Measurements from ENCODE around the gene NEK6. TPM values are rescaled to one million over a fixed set of nuclear protein-coding genes. Genes with fewer than 3 reads are reported as not detected.

NEK6 gene
- total RNA-seq, 1 donor from 2014 or later: 14.7 TPM

DNA sequence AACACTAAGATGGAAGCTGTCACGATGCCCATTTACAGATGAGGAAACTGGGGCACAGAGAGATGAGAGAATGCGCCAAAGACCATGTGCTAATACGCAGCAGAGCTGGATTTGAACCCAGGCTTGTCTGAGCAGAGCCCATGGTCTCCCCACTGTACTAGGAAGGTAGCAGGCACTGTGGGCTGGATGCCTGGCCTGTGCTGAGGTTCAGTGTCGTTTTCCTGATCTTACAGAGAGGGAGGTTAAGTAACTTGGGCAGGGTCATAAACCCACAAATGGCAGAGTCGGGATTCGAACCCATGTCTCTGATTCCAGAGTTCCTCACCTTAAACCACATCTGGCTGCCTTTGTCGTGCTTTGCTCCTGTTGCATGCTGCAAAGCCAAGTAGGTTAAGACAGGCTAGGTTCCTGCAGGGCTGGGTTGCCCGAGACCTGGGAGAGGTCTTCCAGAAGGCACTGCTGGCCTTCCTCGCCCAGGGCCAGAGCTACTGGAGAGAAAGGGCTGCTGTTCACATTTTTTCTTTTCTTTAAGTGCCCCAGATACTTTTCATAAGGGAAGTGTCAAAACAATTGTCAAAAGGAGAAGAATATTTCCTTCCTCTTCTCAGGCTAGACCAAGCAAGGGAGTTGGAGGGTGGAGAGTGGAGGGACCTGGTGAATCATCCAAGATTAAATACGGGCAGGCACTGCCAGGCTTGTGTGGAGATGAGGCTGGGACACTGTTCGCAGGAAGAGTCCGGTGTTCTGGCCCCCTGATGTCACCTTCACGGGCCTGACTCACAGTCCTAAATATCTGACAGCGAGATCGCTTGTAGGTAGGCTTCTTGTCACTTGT, 3.2 kb downstream of the NEK6 start:
- TF ChIP-seq, protein P1, sequence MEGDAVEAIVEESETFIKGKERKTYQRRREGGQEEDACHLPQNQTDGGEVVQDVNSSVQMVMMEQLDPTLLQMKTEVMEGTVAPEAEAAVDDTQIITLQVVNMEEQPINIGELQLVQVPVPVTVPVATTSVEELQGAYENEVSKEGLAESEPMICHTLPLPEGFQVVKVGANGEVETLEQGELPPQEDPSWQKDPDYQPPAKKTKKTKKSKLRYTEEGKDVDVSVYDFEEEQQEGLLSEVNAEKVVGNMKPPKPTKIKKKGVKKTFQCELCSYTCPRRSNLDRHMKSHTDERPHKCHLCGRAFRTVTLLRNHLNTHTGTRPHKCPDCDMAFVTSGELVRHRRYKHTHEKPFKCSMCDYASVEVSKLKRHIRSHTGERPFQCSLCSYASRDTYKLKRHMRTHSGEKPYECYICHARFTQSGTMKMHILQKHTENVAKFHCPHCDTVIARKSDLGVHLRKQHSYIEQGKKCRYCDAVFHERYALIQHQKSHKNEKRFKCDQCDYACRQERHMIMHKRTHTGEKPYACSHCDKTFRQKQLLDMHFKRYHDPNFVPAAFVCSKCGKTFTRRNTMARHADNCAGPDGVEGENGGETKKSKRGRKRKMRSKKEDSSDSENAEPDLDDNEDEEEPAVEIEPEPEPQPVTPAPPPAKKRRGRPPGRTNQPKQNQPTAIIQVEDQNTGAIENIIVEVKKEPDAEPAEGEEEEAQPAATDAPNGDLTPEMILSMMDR (IDR thresholded peaks at IDR 0.05; ENCODE audit: insufficient read depth, low read length, severe bottlenecking): no peak
- DNase-seq (ENCODE audit: low read depth) (peak; percentile 72), FAIRE-seq (no peak)

DNA sequence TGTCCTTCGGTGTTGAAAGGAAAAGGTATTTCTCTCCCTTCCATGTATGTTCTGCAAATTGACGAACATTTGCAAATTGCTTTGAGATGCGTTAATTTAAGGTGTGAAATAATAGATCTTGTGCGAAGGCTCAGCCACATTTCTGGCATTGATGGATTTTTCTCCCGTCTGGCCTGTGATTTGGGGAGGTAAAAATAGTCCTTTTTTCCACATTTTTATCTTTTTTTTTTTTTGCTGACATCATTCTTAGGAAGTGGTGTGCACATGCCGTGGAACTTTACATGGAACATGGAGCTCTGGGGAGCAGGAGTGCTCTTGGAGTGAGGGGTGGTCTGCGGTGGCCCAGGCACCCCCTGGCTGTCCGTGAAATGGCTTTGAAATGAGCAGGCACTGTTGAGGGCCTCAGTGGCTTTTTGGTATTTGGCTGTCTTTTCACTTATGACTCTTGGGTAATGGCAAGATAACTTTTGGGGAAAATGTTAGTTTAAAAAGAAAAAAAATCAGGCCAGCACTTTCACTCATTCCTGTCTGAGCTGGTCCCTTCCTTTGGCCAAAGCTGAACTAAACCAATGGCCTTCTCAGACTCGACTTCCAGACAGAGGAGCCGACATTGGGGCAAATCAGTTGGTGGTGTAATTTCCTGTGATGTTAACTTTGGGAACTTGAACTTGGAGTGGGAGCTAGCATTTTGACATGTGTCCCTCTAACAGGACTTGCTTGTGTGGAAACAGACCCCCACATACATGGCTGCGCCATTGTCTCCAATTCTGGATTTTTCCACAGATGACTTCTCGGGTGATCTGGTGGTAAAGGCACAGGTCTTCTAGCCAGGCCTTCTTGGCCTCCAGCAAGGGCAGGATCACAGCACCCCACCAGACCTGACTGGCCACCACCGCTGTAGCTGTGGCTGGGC, 4.2 kb downstream of the NEK6 start:
- TF ChIP-seq, protein P1 (IDR thresholded peaks at IDR 0.05; ENCODE audit: insufficient read depth, low read length, severe bottlenecking): no peak
- Histone ChIP-seq H3K36me3 (ENCODE audit: control insufficient read depth, insufficient read depth, low read length) (no peaks in the 10 kb centered on the region), H3K4me3 (ENCODE audit: low read depth, low read length) (no peak overlapping the region), H3K27me3 (ENCODE audit: control insufficient read depth, insufficient read depth, low read length) (no peaks in the 10 kb centered on the region)
- FAIRE-seq (no peak), DNase-seq (ENCODE audit: low read depth) (no peak)

More for the DNA sequence above, 3.2 kb downstream of the NEK6 start:
- Histone ChIP-seq H3K4me3 (ENCODE audit: low read depth, low read length) (no peak overlapping the region), H3K27me3 (ENCODE audit: control insufficient read depth, insufficient read depth, low read length) (no peaks in the 10 kb centered on the region), H3K36me3 (ENCODE audit: control insufficient read depth, insufficient read depth, low read length) (no peaks in the 10 kb centered on the region)

DNA sequence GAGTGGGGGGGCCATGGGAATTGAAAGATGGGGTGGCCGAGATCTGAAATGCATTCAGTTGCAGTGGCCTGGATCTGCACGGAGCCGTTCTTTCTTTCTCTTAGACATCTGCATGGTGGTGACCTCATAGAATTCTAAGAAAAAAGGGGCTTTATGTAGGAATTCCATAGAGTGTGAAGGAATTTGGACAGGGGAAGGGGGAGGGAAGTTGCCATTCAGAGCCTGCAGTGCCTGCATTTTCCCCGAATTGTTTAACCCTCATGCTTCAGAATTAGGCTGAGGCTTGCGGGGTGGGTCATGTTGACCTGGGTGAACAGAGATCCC, 4.9 kb downstream of the NEK6 start:
- FAIRE-seq: no peak
- Histone ChIP-seq H3K36me3 (ENCODE audit: control insufficient read depth, insufficient read depth, low read length) (no peaks in the 10 kb centered on the region), H3K27me3 (ENCODE audit: control insufficient read depth, insufficient read depth, low read length) (no peaks in the 10 kb centered on the region), H3K4me3 (ENCODE audit: low read depth, low read length) (no peak overlapping the region)
- TF ChIP-seq, protein P1 (IDR thresholded peaks at IDR 0.05; ENCODE audit: insufficient read depth, low read length, severe bottlenecking): no peak
- no peak for DNase-seq (ENCODE audit: low read depth)

DNA sequence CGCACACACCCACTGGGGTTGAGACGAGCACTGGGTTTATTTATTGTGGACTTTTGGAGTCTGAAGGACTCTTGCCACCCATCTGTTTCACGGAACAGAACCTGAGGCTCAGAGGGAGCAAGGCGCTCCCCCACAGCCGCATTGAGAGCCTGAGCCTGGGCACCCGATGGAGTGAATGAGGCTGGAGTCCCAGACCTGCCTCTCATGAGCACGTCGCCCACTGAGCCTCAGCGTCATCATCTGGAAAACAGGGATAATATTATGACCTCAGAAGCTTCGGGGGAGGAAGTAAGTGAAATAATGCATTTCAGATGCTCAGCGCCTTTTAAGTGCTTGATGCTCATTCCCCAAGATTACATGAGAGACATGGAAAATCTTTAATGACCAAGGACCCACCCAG, 5.5 kb downstream of the NEK6 start:
- TF ChIP-seq, protein P1 (IDR thresholded peaks at IDR 0.05; ENCODE audit: insufficient read depth, low read length, severe bottlenecking): no peak
- Histone ChIP-seq H3K4me3 (ENCODE audit: low read depth, low read length) (no peak overlapping the region), H3K27me3 (ENCODE audit: control insufficient read depth, insufficient read depth, low read length) (no peaks in the 10 kb centered on the region), H3K36me3 (ENCODE audit: control insufficient read depth, insufficient read depth, low read length) (no peaks in the 10 kb centered on the region)
- DNase-seq (ENCODE audit: low read depth): no peak
- no peak for FAIRE-seq

DNA sequence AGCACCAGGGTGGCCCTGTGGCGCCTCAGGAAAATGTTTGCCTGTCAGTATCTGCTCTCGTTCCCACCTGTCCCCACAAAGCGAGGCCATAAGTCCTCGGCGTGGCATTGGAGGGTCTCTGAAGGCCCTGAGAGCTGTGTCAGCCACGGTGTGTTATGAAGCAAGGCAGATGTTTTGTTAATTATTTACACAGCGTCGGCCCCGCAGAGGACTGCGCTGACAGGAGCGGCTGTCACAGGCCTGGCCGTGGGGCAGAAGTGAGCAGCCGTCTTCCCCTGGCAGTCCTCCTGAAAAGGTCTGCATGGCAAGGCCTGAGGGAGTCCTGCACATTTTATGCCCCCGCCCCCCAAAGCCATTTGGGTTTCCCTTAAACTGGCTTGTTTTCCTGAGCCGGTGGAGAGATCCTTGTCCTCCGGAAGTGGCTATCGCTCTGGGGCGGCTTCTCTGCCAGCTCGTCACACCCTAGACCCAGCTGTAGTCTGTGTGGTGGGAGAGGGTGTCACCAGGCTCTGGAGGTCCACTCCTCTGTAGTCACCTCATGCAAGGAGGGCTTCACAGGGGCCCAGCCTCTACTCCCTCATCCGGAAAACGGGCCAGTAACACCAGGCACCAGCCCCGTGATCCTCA, 6.2 kb downstream of the NEK6 start:
- no peak overlapping the region for H3K4me3 ChIP-seq (ENCODE audit: low read depth, low read length)
- H3K27me3 ChIP-seq (ENCODE audit: control insufficient read depth, insufficient read depth, low read length): no peaks in the 10 kb centered on the region
- H3K36me3 ChIP-seq (ENCODE audit: control insufficient read depth, insufficient read depth, low read length): no peaks in the 10 kb centered on the region
- TF ChIP-seq, protein P1 (IDR thresholded peaks at IDR 0.05; ENCODE audit: insufficient read depth, low read length, severe bottlenecking): no peak
- FAIRE-seq (no peak), DNase-seq (ENCODE audit: low read depth) (no peak)
